DMS53 treated with DMSO at 0.1 percent for 48 hours (cell line): Measurements from ENCODE around the gene DEGS2.

Source experiments
- DNase-seq: peaks from one replicate; lab custom pipeline; 2025; ENCODE audit not compliant: unreplicated experiment; lab: John Stamatoyannopoulos, UW

Gene DEGS2

DNA sequence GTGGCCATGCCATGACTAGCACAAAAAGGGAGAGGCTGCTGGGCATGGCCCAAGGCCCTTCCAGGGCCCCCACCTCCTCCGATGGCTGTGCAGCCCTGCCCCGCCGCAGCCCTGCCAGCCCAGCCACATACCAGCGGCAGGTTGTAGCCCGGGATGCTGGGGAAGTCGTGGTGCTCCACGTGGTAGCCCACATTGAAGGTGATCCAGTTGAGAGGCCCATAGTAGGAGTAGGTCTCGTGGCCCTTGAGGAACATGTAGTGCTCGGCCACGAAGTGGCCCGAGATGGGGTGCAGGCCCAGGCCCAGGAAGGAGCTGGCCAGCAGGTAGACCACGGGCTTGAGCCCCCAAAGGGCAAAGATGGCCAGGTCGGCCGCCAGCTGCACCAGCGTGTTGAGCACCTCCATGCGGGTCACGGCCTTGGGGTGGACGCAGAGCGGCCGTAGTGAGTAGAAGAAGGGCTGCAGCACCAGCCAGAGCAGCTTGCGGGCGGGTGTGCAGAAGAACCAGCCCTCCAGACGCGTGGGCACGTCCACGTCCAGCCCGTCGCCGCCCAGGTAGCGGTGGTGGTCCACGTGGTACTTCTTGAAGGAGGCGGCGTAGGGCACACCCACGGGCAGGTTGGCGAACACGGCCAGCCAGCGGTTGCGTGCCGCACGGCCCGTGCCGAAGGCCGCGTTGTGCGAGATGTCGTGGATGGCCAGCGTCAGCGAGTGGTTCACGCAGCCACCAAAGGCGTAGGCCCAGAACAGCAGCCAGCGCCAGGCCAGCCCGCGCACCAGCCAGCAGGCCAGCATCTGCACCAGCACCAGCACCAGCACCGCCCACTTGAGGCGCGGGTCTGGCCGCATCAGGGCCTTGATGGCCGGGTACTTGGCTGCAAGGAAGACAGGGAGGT lies 10.4 kb downstream of the DEGS2 start:
- no peak for DNase-seq

DNA sequence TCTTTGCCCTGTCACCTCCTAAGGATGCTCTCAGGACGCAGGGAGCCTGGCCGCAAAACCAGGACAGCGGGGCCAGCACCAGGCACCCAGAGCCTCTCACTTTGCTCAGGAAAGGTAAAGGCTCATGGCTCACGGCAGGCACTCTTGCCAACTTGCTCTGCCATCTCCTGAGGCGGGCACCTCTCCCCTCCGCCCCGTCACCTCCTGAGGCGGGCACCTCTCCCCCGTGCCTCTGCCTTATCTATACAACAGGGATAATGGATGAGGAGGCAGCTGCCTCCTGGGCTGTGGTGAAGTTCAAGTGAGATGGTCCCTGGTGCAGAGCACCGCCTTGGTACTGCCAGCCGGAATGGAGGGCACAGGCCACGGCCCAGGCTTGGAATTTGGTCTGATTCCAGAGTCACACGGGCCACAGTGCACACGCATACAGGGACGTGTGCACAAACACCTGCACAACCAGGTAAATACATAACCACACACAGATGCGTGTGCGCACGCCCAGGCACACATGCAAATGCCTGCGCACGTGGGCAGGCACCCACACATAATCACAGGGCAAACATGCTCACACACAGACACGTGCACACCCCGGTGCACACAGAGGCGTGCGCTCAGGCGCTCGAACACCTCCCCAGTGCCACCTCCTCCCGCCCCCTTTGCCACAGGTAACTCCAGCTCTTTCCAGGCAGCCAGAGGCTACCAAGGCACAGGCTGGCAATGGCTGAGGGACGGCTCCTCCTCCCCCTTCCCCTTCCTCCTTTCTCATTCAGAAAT lies 11.6 kb downstream of the DEGS2 start:
- DNase-seq: no peak

DNA sequence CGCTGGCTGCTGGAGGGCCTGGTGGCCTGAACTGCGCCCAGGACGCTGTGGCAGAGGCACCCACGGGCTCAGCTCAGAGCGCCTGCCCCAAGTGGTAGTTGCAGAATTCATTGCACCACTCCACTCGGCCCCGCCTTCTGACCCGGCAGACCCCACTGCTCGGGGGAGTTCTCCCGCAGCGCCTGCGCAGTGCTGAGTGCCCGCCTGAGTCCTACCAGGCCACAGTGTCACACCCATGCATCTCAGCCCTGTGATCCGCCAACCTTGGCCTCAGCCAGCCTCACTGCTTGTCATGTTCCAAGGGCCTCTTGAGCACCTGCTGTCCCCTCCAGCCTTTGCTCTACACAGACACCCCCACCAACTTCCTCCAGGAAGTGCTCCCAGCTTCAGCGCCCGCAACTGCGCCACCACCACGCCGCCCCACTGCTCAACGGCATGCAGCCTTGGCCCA lies 12.2 kb downstream of the DEGS2 start:
- no peak for DNase-seq

DNA sequence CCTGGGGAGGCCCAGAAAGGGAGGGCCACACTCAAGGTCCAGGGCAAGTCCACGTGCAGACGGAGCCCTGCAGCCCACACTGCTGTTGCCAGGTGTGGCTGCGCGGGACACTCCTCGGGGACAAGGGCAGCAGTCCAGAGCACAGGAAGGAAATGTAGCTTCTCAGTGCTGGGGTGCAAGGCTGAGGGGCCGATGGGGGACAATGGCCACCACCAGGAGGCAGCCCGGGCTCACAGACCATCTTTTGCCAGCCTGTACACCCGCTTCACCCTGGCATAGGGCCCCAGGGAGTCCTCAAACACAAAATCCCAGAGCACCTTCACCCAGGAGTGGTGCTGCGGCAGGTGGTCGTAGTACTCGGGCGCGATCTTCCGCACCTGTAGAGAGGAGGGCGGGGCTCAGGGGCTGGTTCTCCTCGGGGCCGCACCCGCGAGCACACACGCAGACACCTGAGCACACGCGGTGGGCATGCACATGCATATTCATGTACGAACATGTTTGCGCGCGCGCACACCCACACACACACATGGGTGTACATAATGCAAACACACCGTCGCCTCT lies 12.8 kb downstream of the DEGS2 start:
- DNase-seq: no peak

DNA sequence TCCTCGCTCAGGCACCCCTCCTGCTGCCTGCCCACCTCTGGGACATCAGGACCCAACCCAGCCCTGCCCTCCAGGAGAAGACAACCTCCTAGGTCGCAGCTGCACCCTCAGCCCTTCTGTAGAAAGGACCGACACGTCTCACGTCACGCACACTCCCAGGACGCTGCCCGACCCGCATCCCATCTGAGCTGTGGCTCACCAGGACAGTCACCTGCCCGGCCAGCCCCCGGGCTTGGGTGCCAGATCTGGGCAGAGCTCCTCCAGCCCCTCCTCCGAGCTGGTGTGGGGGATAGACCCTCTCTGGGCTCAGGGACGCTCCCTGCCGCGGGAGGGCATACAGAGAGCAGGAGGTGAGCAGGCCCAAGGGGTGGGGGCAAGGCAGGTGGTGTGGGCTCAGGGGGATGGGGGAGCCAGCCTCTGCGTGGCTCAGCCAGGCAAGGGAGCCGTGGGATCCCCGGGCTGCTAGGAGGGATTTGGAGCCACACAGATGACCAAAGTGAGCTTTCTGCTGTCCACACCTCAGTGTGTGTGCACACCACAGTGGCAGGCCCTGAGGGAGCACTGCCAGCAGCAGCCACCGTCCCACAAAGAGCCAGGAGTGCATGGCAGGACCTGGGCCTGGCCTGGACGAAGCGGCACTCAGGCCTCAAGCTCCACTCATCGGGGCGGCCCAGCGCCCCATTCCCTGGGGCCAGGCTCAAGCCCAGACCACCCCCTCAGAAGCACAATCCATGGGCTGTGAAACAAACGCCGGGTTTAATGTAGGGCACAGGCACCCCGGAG lies 13.6 kb downstream of the DEGS2 start:
- no peak for DNase-seq

DNA sequence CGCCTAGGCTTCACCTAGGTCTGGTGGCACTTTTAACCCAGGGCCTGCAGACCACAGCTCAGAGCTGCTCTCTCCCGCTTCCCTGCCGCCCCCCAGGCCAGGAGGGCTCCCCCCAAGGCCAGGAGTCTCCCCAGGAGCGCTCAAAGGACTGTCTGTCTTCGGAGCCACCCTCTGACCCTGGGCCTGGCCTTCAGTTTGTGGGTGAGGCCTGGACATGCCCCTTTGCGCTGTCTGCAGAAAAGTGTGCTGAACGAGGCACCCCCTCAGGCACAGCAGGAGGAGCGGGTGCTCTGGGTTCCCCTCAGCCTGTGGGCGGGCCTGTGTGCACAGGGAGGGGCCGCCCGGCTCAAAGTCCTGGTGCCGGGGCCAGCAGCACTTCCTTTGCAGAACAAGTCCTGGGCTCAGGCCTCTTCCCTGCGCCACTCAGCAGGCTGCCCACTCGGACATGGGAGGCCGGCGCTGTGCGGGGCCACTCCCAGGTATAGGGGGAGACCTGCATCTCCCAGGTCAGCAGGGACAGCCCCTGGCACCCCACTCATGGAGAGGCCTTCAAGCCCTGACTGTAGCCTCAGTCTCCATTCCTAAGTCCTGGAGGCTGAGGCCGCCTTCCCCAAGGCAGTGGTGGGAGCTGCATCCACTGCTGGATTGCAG lies 14.3 kb downstream of the DEGS2 start:
- no peak for DNase-seq

DNA sequence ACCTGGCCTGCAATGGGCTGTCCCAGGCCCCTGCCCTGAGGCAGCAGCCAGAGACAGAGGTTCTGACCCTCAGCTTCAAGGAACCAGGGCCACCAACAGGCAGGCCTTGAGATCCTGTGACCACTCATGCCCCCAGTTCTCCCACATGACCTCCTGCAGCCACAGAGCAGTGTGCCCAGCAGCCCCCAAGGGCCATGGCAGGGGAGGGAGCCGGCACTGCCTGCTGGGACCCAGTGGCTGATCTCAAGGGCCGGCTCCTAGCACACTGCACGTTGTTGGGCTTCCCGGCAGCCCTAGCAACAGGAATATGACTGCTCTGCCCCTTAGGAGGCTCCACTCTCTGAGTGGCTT lies 14.8 kb downstream of the DEGS2 start:
- no peak for DNase-seq

DNA sequence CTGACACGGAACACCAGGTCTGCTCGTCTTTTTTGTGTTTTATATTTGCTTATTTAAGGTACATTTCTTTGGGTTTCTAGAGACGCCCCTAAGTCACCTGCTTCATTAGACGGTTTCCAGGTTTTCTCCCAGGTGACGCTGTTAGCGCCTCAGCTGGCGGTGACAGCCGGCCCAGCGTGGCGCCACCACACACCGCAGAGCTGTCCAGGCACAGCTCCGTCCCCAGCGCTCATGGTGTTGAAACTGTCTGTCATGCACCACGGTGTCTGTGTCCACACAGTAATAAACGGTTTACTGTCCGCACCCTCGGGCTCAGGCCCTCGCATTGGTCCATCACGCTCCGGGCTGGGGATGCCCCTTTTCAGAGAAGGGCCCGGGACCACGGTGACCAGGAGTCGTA lies 15.5 kb downstream of the DEGS2 start:
- DNase-seq: no peak

DNA sequence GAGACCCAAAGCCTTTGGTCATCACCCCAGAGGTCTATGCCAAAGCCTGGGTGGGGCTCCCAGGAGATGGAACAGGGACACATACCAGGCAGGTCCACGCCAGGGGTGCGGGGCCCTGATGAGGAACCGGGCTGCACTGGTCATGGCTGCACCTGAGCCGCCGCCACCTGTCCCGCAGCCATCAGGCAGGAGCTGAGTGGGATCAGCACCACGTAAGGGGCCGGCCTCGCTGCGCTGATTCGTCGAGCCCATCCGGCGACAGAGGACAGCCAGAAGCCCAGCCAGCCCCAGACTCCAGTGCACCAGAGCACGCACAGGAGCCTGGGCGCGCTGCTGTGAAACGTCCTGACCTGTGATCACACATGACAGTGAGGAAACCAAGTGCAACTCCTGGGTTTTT lies 15.9 kb downstream of the DEGS2 start:
- DNase-seq: no peak

DNA sequence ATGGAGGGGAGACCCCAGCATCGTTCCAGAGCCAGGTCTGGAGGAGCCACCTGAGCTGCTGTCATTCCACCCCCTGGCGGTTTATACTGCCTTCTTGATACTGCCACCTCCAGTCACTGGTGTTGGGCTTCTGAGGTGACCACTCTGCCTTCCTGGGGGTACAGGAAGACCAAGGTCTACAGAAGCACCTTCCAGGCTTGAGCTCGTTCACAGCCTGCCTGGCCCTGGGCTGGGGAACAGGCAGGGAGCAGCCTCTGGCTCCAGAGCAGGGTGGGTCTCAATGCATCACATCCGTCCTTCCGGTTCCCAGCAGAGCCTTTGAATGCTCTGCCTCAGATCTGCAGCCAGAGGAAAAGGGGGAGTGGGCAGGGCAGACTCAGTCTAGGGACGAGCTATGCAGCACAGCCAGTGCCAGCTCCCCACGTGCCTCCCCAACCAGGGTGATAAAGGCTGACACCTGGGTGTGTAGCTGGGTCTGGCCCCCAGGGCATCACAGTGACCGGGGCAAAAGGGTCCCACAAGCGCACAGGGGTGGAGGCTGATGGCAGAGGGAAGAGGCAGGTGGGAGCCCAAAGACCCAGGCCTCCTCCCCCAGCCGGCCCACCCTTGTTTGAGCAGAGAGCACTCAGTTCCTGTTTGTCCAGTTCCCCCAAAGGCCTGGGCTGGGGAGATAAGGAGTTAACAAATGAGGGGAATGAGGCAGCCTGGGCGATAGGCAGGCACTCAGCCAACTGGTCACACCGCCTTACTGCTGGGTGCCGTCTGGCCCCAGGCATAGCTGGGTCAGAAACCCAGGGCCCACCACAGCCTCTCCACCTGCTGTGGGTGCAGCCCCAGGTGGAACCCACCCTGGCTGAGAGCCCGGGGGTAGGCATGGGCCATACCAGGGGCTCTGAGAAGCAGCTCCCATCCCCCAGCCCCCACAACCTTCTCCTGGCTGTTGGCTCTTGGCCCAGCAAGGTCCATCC lies 17.1 kb downstream of the DEGS2 start:
- no peak for DNase-seq

DNA sequence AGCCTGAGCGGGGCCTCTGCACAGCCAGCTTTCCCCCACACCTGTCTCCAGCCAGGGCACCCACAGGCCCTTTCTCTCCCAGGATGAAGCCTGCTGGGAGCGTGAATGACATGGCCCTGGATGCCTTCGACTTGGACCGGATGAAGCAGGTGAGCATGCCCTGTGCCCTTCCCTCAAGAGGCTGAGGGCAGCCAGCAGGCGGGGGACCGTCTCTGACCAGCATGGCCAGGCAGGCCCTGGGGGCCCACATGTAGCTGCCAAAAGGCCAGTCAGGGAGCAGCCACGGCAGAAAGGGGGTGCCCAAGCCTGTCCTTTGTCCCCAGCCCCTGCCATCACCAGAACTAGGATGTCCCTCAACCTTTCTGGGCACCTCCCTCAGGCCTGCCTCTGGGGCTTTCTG lies 18.3 kb downstream of the DEGS2 start:
- no peak for DNase-seq

DNA sequence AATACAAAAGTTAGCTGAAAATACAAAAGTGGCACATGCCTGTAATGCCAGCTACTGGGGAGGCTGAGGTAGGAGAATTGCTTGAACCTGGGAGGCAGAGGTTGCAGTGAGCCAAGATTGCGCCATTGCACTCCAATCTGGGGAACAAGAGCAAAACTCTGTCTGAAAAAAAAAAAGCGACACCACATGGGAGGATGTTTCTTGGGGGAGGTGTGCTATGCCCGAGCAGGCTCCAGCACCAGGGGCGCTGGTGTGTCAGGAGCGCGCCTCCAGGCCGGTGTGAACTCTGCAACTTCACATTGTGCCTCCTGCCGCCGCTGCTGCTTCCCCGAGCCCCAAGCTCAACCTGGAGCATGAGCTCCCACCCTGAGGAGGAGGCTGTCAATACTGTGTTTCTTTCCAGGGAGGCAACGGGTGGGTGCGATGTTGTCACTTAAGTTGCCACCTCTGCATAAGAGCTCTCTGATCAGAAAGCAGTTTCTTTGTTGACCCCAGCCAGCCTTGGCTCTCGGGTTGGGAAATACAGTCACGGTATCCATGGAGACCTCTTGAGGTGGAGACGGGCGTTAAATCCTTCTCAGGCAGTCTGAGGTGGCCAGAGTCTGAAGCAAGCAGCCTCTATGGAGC lies 18.9 kb downstream of the DEGS2 start:
- DNase-seq: no peak

DNA sequence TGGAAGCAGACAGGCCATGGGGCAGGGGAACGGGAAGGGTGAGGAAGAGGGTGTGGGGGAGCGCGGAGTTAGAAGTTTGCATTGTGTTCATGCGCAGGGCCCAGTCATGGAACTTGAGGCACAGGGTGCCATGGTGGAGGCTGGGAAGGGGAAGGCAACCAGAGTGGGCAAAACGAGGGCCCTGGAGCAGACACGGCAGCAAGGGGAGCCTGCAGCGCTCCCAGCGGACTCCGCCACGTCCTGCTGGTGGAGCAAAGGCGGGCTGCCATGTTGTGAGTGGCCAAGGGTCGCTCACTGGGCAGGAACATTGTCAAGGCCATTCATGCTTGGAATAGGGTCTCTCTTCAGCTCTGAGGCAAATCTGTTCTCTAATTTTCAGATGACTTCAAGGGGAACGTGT lies 20.5 kb downstream of the DEGS2 start:
- DNase-seq: no peak

DNA sequence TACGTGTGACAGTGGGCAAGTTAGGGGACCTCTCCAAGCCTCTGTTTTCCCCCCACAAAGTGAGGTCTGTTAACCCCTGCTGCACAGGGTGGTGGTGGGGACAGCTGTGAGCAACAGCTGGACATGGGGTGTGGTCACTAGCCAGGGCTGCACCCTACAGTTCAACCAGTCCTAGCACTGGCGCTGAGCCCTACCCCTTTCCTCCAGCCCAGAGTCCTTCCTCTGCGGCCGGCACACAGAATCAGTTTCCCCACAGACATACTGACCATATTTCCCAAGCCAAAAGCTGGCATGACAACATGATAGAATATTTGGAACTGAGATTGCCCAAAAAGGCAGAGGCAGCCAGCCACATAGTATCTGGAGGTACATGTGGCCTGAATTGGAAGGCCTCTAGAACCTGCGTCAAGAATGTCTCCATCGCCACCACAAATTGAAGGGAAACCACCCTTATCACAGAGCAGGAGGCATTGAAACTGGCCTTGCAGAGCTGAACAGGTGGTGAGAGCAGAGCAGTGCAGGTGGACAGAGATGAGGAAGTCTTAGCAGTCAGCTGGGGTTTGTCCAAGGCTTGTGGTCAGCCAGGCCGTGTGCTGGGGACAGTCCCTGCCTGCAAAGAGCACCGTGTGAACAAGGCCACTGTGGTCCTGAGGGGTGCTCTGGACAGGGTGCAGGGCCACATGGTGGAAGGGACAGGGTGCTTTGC lies 21.2 kb downstream of the DEGS2 start:
- no peak for DNase-seq

DNA sequence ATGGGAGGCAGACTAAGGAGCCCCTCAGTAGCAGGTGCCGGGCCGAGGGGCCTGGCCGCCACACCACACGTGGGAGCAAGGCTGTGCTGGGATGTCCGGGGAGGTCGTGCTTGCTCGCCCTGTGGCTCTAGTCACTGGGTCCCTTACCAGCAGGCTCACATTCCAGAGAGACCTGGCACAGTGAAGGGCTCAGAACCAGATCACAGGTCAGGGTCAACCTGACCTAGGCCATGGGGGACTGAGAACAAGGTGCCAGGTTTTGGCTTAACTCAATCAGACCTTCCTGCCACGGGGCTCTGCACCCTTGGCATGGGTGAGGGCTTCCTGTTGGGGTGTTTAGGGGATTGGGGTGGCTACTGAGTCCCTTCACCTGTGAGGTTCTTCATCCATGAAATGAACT lies 22.3 kb downstream of the DEGS2 start:
- no peak for DNase-seq

DNA sequence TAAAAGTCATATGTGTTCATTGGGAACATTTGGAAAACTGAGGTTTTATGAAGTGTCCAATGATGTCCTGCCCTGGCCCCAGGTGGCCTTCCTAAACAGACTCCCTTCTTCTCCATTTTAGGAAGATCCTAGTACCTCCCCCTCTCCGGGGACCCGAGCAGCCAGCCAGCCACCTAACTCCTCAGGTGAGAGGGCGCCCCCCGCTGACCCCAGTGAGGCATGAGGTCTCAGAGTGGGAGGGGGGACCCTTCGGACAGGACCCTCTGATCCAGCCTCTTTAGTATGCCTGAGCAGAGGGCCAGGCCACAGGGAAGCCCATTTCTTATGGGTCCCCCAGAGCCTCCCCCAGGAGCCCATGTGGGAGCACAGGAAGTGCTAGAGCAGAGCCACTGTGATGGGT lies 23.7 kb downstream of the DEGS2 start:
- no peak for DNase-seq

DNA sequence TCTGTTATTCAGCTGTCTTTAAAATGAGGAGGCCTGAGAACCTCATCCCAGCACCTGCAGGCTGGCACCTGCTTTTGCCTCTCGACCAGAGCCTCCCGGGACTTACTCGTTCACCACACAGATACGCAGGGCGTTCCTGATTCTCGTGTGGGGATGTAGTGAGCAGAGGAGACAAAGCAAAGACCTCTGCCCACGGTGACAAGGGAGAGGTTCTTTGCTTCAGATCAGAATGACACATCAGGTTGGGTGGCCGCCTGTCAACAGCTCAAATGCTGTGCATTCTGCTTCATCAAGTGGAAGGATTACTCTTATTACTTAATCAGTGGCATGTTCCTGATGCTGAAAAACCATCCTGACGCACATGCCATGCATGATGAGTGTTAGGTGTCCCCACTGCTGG lies 24.4 kb downstream of the DEGS2 start:
- no peak for DNase-seq

DNA sequence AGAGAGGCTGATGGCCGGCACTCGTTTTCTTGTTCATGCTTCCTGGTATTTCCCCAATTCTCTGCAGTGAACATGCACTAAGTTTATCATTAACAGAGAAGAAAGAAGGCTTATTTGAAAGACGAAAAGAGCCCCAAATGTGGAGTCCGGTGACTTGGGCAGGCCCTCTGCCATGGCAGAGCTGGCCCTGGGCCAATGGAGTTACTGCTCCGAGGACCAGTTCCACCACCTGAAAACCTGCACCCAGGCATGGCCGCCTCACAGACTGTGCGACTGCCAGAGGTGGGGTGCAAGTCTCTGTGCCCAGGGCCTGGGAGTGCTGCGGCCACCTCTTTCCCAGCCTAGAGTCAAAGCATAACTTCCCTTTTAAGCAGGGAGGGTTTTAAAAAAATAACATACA lies 24.9 kb downstream of the DEGS2 start:
- DNase-seq: no peak
